ENCODE results near the gene MMD. TPM values are rescaled to one million over a fixed set of nuclear protein-coding genes. Genes with fewer than 3 reads are reported as not detected.
A peak's percentile ranks its signal among the peaks of the same experiment; 100 is the strongest.

The MMD gene
- total RNA-seq, 2 donors from 2014 or later = 21.7 to 28.6 TPM

GRCh38 chr17:55381017-55381770, 40.4 kb downstream of the MMD start:
- no peaks in the 10 kb centered on the region for H3K36me3 Mint-ChIP-seq (ENCODE audit: low read depth)
- no peaks in the 10 kb centered on the region for H3K4me1 Mint-ChIP-seq
- H3K27me3 Mint-ChIP-seq = peaks cover 6% of the 10 kb centered on the region
- H3K4me3 Mint-ChIP-seq = no peak overlapping the region
- no peak overlapping the region for H3K27ac Mint-ChIP-seq
- ATAC-seq (replicated peaks) = no peak
- H3K9me3 Mint-ChIP-seq = no peaks in the 10 kb centered on the region

GRCh38 chr17:55377671-55378275, 43.9 kb downstream of the MMD start:
- no peak for ATAC-seq (replicated peaks)
- Mint-ChIP-seq H3K9me3 (no peaks in the 10 kb centered on the region), H3K27ac (no peak overlapping the region)

GRCh38 chr17:55368706-55369105, 52.9 kb downstream of the MMD start:
- no peak for ATAC-seq (replicated peaks)
- Mint-ChIP-seq H3K4me1 (no peaks in the 10 kb centered on the region), H3K27ac (no peak overlapping the region), H3K9me3 (peaks cover 7% of the 10 kb centered on the region), H3K4me3 (no peak overlapping the region), H3K36me3 (ENCODE audit: low read depth) (no peaks in the 10 kb centered on the region), H3K27me3 (peaks cover 7% of the 10 kb centered on the region)

More at GRCh38 chr17:55377671-55378275, 43.9 kb downstream of the MMD start:
- Mint-ChIP-seq H3K4me3 (no peak overlapping the region), H3K27me3 (peaks cover 6% of the 10 kb centered on the region), H3K36me3 (ENCODE audit: low read depth) (no peaks in the 10 kb centered on the region), H3K4me1 (no peaks in the 10 kb centered on the region)

GRCh38 chr17:55366020-55366481, 55.6 kb downstream of the MMD start:
- Mint-ChIP-seq H3K4me1 (no peaks in the 10 kb centered on the region), H3K4me3 (no peak overlapping the region), H3K27ac (no peak overlapping the region), H3K36me3 (ENCODE audit: low read depth) (no peaks in the 10 kb centered on the region), H3K9me3 (peaks cover 3% of the 10 kb centered on the region), H3K27me3 (peaks cover 4% of the 10 kb centered on the region)
- ATAC-seq (replicated peaks) = no peak

- H3K27me3 Mint-ChIP-seq = peaks cover 9% of the 10 kb centered on the region
- peaks cover 8% of the 10 kb centered on the region for H3K9me3 Mint-ChIP-seq
Observed at GRCh38 chr17:55363033-55363432, 58.6 kb downstream of the MMD start.

GRCh38 chr17:55360971-55361370, 60.7 kb downstream of the MMD start:
- Mint-ChIP-seq H3K27ac (no peak overlapping the region), H3K9me3 (peaks cover 8% of the 10 kb centered on the region), H3K27me3 (peaks cover 9% of the 10 kb centered on the region), H3K4me3 (no peak overlapping the region), H3K36me3 (ENCODE audit: low read depth) (no peaks in the 10 kb centered on the region), H3K4me1 (peaks cover 5% of the 10 kb centered on the region)
- no peak for ATAC-seq (replicated peaks)

More at GRCh38 chr17:55363033-55363432, 58.6 kb downstream of the MMD start:
- Mint-ChIP-seq H3K36me3 (ENCODE audit: low read depth) (no peaks in the 10 kb centered on the region), H3K4me3 (no peak overlapping the region), H3K27ac (no peak overlapping the region), H3K4me1 (no peaks in the 10 kb centered on the region)
- ATAC-seq (replicated peaks) = no peak

DNA sequence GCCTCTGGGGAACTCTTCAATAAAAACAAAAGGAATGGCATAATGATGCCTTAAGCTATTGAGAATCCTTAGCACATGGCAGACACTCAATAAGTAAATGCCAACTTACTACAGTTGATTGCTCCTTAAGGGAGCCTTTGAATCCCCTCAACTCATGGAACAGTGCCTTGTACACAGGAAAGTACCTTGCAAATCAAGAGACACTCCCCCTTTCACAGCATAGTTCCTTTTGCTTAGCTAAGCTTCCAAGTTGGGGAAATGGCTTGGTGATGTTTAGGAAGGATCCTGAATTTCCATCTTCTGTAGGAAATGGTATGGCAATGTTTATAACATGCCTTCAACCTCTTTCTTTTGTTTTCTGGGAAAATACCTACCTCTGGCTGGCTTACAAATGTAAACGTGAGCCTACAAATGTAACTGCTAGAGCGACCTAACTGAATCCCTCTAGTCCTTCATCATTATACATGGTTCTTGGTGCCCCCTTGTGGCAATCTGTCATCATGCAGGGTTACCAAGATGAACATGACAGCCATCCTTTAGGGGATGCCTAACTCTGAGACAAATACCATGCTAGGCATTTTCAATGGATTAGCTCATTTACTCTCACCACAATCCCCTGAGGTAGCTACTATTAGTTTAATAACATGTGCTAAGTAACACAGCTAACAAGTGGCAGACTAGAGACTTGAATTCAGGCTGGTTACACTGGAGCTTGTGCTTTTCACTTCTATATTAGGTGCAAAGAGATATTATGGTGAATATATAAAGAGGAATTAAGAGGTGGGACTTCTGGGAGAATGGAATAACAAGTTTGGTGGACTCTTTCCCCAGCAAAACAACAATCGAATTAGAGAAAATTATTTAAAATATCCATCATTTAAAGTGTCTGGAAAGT, 65.0 kb downstream of the MMD start:
- H3K4me3 Mint-ChIP-seq = no peak overlapping the region
- no peak overlapping the region for H3K27ac Mint-ChIP-seq
- H3K27me3 Mint-ChIP-seq = peaks cover 9% of the 10 kb centered on the region
- H3K4me1 Mint-ChIP-seq = peaks cover 5% of the 10 kb centered on the region
- peak; percentile 99 for ATAC-seq (replicated peaks)
- peaks cover 8% of the 10 kb centered on the region for H3K9me3 Mint-ChIP-seq
- H3K36me3 Mint-ChIP-seq (ENCODE audit: low read depth) = no peaks in the 10 kb centered on the region

DNA sequence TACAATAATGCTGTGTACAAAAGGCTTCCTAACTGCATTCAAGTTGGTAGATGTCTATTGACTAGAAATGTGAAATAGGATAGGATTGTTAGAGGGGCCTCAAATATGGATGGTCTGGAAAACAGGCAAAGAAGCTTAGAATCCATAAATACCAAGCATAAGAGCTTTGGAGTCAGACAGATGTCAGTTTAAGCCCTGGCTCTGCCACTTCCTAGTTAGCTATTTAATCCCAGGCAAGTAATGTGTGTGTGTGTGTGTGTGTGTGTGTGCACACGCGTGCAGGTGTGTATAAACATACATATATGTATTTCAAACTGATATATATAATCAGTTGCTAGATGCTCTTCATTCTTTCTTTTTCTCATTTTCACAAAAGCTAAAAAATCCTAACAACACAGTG, 66.7 kb downstream of the MMD start:
- Mint-ChIP-seq H3K4me3 (no peak overlapping the region), H3K9me3 (no peaks in the 10 kb centered on the region), H3K27me3 (no peaks in the 10 kb centered on the region), H3K27ac (no peak overlapping the region), H3K36me3 (ENCODE audit: low read depth) (no peaks in the 10 kb centered on the region), H3K4me1 (peaks cover 5% of the 10 kb centered on the region)
- no peak for ATAC-seq (replicated peaks)

DNA sequence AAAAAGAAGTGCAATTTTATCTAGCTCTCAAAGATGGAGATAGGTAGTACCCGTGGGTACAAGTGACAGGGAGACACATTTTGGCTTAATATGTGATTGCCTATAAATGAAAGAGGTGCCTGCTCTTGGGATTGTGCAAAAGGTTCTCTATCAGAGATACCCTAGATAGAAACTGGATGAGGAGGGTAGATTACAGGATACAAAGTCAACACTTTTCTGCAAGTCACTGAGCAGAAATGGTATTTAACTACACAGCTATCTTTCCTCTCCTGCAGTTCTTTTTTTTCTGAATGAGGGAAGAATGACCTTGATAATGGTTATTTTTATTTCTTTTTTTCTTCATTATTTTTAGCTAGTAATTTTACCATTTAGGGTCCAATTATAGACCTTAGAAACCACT, 67.6 kb downstream of the MMD start:
- no peaks in the 10 kb centered on the region for H3K9me3 Mint-ChIP-seq
- H3K27me3 Mint-ChIP-seq = no peaks in the 10 kb centered on the region
- no peaks in the 10 kb centered on the region for H3K36me3 Mint-ChIP-seq (ENCODE audit: low read depth)
- H3K27ac Mint-ChIP-seq = no peak overlapping the region
- H3K4me3 Mint-ChIP-seq = no peak overlapping the region
- ATAC-seq (replicated peaks) = no peak
- H3K4me1 Mint-ChIP-seq = peaks cover 5% of the 10 kb centered on the region

GRCh38 chr17:55351226-55351625, 70.4 kb downstream of the MMD start:
- Mint-ChIP-seq H3K4me1 (peaks cover 20% of the 10 kb centered on the region), H3K27me3 (no peaks in the 10 kb centered on the region), H3K4me3 (no peak overlapping the region), H3K9me3 (peaks cover 3% of the 10 kb centered on the region), H3K27ac (no peak overlapping the region), H3K36me3 (ENCODE audit: low read depth) (no peaks in the 10 kb centered on the region)
- no peak for ATAC-seq (replicated peaks)

- no peak overlapping the region for H3K4me3 Mint-ChIP-seq
- peaks cover 3% of the 10 kb centered on the region for H3K9me3 Mint-ChIP-seq
- peak overlapping the region; percentile 21 for H3K27ac Mint-ChIP-seq
- peaks cover 21% of the 10 kb centered on the region for H3K4me1 Mint-ChIP-seq
- no peaks in the 10 kb centered on the region for H3K36me3 Mint-ChIP-seq (ENCODE audit: low read depth)
- no peaks in the 10 kb centered on the region for H3K27me3 Mint-ChIP-seq
- ATAC-seq (replicated peaks) = peak; percentile 4
Observed at GRCh38 chr17:55350825-55351205, 70.8 kb downstream of the MMD start.

- H3K27ac Mint-ChIP-seq = peak overlapping the region; percentile 50
- H3K4me3 Mint-ChIP-seq = peak overlapping the region; percentile 52
- no peak for ATAC-seq (replicated peaks)
- peaks cover 35% of the 10 kb centered on the region for H3K4me1 Mint-ChIP-seq
- peaks cover 8% of the 10 kb centered on the region for H3K9me3 Mint-ChIP-seq
- H3K27me3 Mint-ChIP-seq = no peaks in the 10 kb centered on the region
- no peaks in the 10 kb centered on the region for H3K36me3 Mint-ChIP-seq (ENCODE audit: low read depth)
Observed at GRCh38 chr17:55348749-55349354, 72.8 kb downstream of the MMD start.

DNA sequence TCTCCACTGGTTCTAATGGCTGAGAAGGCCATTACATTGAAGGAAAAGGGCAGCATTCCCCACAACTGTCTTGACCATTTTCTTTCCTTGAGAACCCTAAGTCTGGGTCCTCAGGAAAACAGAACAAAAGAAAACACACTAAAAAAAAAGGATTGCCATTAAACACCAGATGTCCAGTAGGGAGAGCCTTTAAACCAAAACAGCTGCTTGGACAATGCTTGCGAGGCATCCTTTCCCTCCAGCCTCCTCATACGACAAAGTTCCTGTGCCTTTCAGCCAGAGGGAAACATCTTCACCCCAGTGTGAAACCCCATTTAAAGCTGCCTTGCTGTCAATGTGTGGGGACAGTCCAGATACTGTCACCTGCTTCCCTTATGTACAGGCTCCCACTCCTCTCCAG, 74.3 kb downstream of the MMD start:
- H3K27ac Mint-ChIP-seq = peak overlapping the region; percentile 9
- H3K36me3 Mint-ChIP-seq (ENCODE audit: low read depth) = no peaks in the 10 kb centered on the region
- no peaks in the 10 kb centered on the region for H3K27me3 Mint-ChIP-seq
- H3K4me1 Mint-ChIP-seq = peaks cover 50% of the 10 kb centered on the region
- H3K4me3 Mint-ChIP-seq = peak overlapping the region; percentile 52
- peaks cover 8% of the 10 kb centered on the region for H3K9me3 Mint-ChIP-seq
- ATAC-seq (replicated peaks) = no peak

DNA sequence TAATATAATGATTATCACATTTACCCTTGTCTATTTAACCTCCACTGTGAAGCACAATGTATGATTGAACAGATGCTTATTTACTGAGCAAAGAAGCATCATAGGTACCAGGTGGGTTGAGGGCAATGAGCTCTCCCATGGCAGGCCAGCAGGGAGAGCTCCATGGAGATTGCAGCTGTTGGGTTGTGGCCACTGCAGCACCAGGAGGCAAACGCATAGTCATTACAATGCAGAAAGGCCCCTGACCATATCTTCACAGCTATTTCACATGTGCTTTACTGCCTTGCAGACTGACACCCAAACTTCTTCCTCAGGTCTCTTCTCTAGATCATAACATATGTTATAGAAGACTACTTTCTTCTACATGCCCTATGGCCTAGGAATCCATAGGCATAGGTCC, 75.0 kb downstream of the MMD start:
- Mint-ChIP-seq H3K9me3 (peaks cover 8% of the 10 kb centered on the region), H3K27me3 (no peaks in the 10 kb centered on the region), H3K27ac (peak overlapping the region; percentile 9), H3K4me1 (peaks cover 52% of the 10 kb centered on the region), H3K36me3 (ENCODE audit: low read depth) (no peaks in the 10 kb centered on the region), H3K4me3 (no peak overlapping the region)
- no peak for ATAC-seq (replicated peaks)

Measured in activated T-helper 17 cell treated with anti-CD3 and anti-CD28 coated beads, Interleukin-2, amount 50 U/mL, for 72 hours (primary cell).